GM18499 (cell line): ENCODE results near the gene ACSL5.

Source experiments
- ATAC-seq: cut with Tn5 transposase; IDR thresholded peaks from one replicate; pipeline ENCODE4 v1.9.1; 2021; ENCODE audit warnings: moderate number of reproducible peaks; ENCODE audit not compliant: insufficient read depth, unreplicated experiment

ACSL5 gene, protein sequence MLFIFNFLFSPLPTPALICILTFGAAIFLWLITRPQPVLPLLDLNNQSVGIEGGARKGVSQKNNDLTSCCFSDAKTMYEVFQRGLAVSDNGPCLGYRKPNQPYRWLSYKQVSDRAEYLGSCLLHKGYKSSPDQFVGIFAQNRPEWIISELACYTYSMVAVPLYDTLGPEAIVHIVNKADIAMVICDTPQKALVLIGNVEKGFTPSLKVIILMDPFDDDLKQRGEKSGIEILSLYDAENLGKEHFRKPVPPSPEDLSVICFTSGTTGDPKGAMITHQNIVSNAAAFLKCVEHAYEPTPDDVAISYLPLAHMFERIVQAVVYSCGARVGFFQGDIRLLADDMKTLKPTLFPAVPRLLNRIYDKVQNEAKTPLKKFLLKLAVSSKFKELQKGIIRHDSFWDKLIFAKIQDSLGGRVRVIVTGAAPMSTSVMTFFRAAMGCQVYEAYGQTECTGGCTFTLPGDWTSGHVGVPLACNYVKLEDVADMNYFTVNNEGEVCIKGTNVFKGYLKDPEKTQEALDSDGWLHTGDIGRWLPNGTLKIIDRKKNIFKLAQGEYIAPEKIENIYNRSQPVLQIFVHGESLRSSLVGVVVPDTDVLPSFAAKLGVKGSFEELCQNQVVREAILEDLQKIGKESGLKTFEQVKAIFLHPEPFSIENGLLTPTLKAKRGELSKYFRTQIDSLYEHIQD

DNA sequence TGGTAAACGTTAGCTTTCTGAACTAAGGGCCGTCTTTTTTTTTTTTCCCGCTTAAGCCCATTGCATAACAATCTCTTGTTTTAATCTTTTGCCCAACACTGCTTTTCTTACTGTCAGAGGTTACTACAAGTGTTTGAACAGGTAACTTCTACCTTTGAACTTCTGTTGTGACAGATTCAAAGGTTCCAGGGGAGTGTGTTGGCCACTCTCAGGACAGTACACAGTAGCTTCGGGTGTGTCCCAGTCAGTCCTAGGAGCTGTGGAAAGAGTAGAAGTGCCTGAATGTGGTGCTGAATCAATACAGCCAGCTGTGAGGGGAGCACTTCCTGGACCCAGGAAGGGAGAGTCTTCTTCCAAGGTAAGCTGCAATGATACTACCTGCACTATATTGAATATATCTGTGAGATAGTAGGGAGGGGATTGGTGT, at the start of gene ACSL5:
Gene ACSL5, plus strand, starts transcription at position 205 of the 427 bp plus-strand sequence. CDS start 20,831 bp downstream, outside the sequence.
- ATAC-seq = no peak

DNA sequence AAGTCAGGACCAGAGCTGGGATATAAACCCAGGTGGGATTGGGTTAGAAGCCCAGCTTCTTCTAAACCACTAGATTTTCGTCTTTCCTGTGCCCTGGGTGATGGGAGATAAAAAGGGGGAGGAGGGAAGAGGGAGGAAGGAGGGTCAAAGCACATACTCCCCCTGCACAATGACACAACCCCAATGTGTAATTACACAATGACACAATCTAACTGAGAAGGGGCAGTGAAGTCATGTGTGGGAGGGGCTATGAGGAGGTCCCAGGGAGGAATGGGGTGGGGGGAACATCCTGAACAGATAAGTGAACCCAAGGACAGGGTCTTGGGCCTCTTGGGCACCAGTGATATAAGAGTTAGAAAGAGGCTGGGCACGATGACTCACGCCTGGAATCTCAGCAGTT, 46.2 kb upstream of the ACSL5 start:
- no peak for ATAC-seq

DNA sequence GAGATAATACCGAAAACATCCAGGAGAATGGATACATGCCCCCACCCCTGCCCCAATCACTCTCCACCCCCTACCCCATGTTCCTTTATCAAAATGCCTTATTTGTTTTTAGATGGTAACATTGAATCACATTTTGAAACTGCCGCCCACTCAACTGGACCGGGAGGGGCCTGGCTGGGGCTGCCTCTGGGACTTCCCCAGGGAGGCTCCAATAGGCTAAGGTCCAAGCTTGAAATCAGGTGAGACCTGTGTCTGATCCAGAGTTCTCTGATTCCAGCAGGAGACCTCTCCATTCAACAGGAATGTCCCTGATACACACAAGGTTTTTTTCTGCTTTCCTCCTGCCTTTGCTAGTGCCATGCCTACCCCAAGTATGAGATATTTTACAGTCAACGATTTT, 43.8 kb upstream of the ACSL5 start:
- no peak for ATAC-seq

DNA sequence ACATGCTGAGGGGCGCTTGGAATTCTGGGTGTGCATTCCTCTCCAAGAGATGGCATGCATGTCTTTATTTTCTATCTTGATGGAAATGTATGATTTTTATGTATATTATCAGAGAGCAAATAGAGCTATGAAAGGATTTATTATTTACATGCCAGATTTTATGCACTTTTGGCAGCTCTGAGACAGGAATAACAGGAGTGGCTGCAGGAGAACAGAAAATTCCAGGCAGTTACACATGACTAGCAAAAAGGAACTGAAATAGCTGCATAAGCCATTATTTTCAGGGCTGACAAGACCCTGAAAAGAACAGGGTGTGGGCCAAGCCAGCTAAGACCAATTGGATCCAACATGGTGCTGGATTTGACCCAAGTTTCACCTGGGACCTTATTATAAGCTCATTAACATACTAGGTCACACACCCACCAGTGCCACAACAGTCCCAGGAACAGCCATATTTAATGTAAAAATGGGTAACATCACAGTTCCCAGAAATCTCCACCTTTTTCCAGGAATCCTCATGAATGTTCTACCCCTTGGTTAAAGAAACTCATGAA, 43.2 kb upstream of the ACSL5 start:
- no peak for ATAC-seq

DNA sequence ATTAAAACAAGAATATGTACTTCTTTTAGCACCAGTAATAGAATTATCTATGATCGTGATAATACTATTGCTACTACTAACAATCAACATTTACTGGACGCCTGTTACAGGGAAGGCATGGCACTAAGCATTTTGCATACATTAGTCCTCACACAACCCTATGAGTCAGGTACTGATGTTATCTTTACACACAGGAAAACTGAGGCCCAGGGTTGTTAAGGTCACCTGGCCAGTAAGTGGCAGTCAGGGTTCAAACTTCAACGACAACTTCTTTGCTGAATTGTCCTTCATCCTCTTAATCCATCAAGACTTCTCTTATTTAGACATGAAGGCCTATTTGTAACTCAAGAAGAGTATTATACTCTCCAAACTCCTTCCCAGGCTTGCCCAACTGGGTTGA, 41.9 kb upstream of the ACSL5 start:
- no peak for ATAC-seq

DNA sequence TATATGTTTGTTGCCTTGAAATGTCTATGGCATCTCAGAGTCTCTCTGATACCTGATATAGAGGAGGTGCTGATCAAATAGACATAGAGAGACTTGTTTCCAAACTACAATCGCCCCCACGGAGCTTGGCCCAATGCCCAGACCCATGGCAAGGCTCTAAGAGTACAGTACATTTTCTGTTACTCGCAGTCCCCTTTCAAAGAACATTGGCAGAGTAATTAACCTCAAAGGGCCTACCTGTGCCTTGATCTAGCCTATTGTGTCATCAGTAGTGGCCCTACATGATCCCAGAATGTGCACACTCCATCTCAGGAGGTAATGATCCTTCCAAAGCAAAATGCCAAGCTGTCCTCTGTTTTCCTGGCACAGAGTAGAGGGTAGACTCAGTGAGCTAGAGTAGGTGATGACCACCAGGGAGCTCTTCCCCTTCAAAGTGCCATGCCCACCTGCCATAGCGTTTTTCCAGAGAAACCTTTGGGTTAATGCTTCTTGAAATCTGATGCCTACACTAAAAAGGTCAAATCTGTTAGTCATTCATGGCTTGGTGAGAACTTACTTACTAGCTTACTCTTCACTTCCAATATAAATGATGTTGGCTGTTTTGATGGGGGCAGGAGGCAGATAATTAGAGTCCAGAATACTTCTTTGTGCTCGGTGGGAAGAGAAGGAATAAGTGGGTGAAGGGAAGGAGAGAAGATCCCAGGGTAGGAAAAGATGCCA, 41.2 kb upstream of the ACSL5 start:
- no peak for ATAC-seq

DNA sequence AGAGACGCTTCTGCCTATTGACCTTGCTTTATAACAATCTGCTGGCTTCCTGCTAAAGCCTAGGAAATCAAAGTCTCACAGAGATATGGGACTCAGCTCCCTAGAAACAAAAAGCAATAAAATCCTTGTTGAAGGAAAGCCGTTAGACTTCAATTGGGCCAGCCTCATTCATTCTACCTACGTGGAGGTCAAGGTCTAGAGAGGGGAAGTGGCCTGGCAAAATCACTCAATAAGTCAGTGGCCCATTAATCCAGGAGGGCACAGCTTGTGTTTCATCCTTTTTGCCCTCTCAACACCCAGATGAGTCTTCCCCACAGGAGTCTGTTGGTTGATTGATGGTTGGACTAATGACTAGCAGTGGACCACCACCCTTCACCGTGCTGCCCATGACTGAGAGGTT, 40.5 kb upstream of the ACSL5 start:
- no peak for ATAC-seq

DNA sequence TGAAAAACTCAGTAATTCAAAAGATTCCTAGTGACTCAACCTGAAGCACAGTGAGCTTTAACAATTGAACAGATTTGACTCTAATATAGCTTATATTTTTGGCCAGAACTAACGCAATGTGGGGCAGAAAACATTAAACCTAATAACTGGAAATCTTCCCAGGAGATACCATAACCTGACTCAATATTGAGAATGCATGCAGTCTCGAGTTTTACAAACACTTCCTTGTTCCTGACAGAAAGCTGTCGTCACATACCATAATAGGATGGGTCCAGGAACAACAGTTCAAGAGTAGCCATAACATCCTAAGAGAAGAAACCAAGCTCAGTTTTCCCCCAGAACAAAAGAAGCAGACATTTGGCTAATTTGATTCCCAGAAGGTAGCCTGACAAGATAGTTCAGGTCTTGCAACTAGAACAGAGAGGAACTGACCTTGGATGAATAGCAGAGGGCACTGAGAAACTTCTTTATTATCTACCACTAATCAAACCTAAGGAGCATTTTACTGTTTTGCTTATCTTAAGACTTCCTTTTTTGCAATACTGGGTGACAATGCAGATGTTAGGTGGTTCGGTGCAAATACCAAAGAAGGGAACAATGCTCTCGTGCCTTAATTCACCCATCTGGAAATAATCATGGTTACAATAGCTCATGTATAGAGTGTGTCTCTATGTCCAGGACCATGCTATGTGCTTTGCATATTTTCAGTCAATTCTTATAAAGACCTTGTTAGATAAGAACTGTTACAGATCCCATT, 38.6 kb upstream of the ACSL5 start:
- ATAC-seq = no peak

DNA sequence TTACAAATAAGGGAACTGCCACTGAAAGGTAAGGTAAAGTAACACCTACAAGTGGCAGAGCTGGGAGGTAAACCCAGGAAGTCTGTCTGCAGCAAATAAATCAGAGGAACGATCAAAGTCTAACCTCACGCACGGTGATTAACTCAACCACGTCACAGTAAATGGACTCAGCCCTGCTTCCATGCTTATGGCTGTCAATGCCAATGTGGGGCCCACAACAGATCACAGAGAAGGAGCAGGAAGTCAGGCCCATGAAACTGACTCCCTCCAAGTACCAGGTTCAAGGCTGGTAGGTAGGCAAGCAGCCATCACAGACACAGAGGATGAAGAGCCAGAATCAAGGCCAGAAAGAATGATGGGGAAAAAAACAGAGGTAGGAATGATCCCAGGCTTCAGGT, 38.0 kb upstream of the ACSL5 start:
- ATAC-seq = no peak

DNA sequence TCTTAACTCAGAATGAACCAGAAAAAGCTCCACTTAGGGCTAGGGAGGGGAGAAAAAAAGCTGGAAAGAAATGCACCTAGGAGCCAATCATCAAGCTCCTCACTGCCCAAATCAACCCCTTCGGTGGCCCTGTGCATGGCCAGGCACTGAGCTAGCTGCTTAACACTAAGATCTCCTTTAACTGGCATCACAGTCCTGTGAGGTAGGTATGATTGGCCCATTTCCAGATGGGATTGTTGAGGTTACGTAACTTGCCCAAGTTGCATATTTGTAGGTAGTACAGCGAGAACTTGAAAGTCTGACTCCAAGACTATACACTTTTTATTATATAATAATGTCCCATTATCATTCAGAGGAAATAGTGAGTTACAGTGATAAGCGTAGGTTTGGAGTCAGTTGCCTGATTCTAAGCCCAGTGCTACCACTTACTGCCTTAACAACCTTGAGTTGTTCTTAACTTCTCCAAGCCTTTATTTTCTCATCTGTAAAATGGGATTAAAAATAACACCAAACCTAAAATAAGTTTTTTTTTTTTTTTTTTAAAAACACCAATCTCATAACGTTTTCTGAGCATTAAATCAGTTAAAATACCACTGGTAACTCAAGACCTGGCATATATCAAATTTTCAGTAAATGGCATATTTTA, 37.2 kb upstream of the ACSL5 start:
- no peak for ATAC-seq

DNA sequence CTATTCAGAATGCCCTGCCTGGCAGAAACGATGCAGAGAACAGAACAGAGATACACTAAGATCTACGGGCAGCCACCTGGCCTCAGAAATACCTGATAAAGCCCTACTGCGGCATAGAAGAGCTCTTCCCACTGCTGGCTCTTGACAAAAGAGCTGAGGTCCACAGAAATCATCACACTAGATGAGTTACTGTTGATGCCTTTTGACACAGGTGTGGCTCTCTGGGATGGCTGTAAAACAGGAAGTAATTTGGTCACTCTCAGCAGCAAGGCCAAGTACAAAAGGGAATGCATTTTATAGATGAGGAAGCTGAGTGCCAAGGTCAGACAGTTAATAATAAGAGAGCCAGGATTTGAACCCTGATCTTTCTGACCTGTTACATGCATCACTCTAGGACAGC, 35.0 kb upstream of the ACSL5 start:
- ATAC-seq = no peak

DNA sequence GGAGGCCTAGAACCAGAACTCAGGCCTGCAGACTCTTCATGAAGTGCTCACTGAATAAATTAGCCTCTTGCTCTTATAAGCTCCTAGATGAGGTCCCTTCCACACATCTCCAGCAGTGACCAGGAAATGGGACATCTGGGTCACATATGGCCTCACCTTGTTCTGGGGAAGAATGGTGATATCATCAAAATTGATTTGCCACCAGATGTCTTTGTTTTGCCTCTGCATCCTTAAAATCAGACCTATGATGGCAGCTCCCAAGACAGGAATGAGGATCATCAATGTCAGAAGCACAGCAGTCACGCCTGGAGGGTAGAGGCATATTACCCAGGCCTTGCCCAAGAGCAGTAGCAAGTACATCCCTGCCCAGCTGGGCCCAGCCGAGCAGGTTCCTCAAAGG, 33.3 kb upstream of the ACSL5 start:
- ATAC-seq = no peak

DNA sequence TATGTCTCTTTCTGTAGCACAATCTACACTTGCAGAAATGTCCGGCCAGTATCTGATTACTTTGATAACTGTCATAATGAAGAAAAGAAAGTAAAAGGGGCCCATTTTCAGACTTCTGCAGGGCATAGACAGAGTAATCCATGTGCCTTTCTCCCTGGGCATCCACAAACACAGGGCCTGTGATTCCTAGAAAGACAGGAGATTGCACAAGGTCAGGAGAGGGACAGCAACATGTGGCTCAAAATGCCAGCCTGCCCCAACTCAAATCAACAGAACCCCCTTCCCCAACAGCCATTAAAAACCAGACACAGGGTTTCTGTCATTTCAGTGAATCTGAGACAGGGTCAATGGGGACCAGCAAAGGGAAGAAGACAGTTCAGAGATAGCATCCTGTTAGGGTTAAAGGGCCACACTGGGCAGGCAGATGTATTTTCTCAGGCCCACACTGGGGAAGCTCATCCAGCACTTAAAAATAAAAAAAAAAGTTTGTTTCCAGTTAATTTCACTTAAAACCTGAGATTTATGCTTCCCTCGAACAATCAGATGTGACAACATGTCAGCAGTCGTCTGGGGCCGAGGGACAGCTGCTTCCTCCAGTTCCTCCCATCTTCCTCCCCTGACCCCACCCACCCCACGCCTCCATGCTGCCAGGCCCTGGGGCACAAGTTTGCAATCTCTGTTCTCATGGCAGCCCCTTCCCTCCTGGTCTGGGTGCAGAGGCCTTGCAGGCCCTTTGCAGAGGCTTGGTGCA, 30.7 kb upstream of the ACSL5 start:
- no peak for ATAC-seq

DNA sequence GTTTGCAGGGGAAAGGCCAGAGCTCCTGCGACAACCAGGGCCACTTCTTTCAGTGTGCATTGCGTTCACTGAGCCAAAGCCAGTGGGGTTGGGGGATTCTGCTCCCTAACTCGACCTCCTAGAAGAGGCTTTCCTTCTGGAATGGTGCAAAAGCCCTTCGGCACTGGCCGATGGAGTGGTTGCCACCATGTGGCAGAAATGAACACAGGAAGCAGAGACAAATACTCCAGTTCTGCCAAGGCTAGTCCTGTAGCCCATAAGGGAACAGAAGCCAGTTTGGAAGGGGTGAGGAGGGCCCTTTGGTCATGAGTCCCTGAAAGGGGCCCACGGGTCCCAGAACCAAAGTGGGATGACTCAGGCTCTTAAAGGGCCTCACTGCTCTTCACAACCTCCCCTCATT, 29.7 kb upstream of the ACSL5 start:
- no peak for ATAC-seq

DNA sequence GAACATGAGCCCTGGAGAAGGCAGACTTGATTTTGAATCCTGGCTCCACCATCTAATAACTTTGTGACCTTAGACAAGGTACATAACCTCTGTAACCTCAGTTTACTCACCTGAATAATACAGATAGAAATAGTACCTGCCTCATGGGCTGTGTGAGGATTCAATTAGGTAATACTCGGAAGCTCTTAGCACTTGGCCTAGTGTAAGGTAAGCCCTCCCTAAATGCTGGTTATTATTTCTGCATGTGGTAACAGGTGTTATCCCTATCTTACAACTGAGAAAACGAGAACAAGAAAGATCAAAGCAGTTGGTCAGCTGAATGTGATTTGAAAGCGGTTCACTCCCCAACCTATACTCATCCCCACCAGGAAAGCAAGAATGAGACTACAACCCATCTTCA, 28.7 kb upstream of the ACSL5 start:
- ATAC-seq = no peak

DNA sequence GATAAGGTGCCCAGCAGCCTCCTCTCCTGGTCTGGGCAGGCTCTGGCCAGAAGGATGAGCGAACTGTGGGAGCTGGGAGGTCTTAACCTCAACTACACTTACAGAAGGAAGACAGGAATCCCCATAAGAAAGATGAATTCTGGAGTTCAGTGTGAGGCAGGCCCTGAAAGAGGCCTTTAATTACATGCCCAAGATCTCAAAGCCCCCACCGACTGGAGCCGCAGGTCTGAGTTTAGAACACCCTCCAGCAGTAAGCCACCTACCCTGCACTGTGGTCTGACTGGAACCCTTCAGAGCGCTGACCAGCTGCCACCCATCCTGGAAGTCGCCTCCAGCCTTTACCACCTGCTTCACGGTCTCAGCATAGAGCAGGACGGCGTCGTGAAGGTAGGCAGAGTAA, 28.2 kb upstream of the ACSL5 start:
- ATAC-seq = no peak

DNA sequence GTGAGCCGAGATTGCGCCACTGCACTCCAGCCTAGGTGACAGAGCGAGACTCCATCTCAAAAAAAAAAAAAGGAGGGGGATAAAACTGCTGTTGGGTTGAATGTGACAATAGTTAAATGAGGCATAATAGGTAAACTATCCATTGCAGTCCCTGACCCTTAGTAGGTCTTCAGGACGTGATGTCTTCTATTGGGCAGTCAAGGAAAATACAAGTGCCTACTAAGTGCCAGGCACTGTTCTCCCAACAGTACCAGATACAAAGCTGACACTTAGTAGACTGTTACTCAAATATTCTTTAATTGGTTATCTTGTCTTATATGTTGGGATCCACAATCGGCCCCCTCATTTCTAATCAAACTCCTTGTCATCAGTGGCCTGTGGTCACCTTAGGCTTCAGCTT, 27.1 kb upstream of the ACSL5 start:
- no peak for ATAC-seq

DNA sequence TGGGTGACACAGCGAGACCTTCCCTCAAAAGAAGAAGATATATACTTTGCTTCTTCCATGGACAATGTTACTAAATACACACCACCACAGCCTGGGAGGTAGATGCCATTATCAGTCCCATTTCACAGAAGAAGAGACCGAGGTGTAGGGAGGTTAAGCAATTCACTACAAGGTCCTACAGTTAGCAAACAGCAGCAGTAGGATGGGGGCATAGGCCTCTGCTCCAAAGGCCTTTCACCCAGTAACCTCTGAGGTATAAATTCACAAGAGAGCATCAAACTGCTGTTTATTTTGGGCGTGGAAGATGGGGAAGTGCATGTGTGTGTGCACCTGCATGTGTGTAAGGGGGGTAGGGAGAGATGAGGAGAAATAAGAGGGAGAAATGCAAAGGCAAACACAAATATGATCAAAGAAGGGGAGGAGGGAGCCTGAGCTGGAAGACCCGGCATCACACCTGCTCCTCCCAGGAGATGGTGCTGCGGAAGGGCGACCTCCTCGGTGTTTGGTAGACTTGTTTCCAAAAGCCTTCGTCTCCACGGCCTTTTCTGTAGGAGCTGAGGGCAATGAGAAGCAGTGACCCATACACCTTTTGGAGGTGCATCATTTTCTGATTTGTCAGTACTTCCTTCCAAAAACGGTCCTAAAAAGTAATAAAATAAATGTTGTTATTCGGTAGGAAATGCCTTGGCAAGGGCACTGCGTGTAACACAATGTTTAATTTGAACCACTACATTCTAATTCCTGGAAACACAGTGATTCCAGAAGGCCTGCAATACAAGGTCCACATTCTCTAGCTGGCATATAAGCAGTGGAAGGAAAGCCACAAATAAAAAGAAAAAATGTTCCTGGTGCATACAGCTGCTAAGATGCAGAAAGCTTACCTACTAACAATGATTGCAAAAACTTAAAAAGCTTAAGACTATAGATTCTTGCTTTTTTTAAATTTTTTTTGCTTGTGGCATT, 25.9 kb upstream of the ACSL5 start:
- ATAC-seq = no peak
